IPS-18c (cell line): ENCODE data around the gene CHADL.
"Not testable (repeated sequence)": the region's sequence is repeated elsewhere in the genome, so short reads cannot be mapped to it uniquely, and the experiment has no call there.

Experiments used
- H3K4me3 ChIP-seq: 2 replicates; pipeline ENCODE4 v1.7.0; 2013; ENCODE audit warnings: low read depth, mild to moderate bottlenecking, low read length, moderate library complexity; ENCODE audit not compliant: insufficient read depth
- H3K9me3 ChIP-seq: one replicate; pipeline ENCODE4 v1.6.1; 2013; ENCODE audit warnings: mild to moderate bottlenecking, low read length, moderate library complexity; ENCODE audit not compliant: control insufficient read depth, insufficient read depth

Gene CHADL

DNA sequence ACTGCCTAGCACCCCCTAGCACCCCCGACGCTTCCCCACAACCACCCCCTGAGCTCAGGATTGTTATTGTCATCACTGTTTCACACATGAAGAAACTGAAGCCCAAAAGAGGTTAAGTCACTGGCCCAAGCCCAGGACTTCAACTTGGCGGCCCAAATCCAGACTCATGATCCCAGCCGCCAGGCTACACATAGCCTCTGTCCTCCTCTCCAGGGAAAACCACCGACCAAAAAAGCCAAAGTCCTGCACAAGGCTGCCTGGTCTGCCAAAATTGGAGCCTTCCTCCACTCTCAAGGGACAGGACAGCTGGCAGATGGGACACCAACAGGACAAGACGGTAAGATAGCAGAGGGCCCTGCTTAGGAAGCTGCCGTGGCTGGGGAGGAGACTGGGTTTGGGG lies 24.8 kb downstream of the CHADL start:
- H3K4me3 ChIP-seq, result no peak overlapping the region
- H3K9me3 ChIP-seq, result no peaks in the 10 kb centered on the region

DNA sequence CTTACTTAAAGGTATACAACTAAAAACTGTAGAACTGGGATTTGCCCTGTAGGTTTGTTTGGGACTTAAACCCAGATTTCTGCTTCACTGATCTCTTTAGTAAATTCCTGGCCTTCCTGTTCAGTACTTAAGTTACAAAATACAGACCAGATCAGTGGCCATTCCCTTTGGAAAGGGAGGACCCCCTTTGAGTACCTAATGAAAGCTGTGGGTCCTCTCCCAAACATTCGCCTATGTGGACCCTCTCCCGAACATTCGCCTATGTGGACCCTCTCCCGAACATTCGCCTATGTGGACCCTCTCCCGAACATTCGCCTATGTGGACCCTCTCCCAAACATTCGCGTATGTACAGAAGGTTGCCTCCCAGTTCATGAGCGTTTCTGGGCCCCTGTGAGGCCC lies 25.3 kb downstream of the CHADL start:
- no peaks in the 10 kb centered on the region for H3K9me3 ChIP-seq
- H3K4me3 ChIP-seq, result no peak overlapping the region

DNA sequence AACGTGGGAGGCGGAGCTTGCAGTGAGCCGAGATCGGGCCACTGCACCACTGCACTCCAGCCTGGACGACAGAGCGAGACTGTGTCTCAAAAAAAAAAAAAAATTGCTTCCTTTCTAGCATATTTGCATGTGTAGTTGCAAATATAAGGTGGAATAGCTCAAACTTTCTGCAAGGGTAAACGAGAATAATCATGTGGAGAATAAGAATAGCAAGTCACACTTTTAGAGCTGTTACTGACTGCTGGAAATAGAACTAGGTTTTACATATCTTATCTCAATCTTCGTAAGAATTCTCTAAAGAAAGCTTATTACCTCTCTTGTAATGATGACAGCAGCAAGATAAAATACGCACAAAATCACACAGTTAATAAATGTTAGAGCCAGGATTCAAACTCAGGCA lies 34.0 kb downstream of the CHADL start:
- no peak overlapping the region for H3K4me3 ChIP-seq
- no peaks in the 10 kb centered on the region for H3K9me3 ChIP-seq

DNA sequence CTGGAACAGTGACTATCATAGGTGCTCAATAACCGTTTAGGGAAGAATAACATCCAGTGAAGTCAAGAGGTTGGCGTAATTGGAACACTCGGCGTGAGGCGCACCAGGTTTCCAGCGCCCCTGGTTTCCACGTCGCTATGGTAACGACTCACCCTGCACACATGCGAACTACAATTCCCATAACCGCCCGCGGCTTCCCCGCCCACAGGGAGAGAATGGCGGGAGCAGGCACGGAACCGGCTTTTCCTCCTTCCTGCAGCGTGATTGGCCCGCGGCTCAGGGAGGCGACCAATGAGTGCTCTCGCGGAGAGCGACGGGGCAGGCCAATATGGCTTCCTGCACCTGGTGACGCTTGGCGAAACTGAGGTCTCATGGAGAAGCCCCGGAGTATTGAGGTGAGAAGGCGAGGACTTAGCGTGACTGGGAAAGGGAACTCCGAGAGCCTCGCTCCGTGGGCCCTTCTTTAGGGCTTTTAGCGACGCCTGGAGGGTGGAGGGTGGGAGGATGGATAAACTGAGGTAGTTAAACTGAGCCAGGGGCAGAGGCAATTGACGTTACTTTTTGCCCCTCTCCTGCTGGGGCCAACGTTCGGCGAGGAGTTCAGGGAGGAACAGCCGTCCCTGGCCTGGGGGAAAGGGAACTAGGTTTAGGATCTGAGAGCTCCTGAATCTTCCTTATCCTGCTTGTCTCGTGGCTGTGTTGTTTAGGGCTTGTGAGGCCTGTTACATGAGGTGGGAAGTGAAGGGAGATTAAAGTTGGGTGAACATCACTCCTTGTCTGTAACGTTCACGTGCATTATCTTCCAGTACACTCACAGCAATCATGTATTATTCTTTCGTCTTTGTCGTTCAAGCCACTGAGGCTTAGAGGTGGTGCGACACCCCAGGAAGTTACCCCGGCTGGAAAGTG lies 35.5 kb downstream of the CHADL start, which contains the start of gene L3MBTL2:
TSS of gene L3MBTL2 (plus strand) at position 321 of the 909 bp plus-strand sequence. CDS start at position 372, 51 bp downstream.
- Histone ChIP-seq H3K4me3 (peak within 1 kb of the TSS; percentile 92), H3K9me3 (no peaks in the 10 kb centered on the region)

DNA sequence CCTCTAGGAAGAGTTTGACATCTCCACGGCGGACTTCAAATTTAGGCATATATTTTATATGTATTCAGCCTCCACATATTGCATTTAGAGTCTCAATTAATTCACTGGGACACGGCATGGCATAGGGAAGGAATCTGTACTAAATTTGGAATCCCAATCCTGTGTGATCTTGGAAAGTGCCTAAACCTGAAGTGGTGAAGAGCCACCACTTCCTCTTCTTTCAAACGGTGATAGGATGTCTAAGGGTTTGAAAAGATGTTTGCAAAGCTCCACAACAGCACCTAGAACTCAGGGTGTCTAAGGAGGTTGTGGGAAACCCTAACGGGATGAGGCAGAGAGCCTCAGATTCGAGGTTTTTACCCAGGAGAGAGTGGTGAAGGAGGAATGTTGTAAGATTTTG lies 36.7 kb downstream of the CHADL start:
- no peaks in the 10 kb centered on the region for H3K9me3 ChIP-seq
- H3K4me3 ChIP-seq, result no peak overlapping the region

DNA sequence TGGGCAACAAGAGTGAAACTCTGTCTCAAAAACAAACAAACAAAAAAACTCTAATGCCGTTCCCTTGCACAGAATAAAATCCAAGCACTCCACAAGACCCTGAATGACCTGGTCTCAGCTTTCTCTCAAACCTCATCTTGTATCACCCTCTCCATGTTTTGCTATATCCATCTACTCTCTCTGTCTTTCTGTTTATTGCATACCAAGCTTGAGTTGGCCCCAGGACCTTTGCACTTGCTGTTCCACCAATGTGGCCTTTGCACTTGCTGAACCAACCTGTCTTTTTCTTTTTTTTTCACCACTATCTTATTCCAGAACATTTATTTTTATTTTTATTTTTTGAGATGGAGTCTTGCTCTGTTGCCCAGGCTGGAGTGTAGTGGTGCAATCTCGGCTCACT lies 37.6 kb downstream of the CHADL start:
- no peaks in the 10 kb centered on the region for H3K9me3 ChIP-seq
- no peak overlapping the region for H3K4me3 ChIP-seq

DNA sequence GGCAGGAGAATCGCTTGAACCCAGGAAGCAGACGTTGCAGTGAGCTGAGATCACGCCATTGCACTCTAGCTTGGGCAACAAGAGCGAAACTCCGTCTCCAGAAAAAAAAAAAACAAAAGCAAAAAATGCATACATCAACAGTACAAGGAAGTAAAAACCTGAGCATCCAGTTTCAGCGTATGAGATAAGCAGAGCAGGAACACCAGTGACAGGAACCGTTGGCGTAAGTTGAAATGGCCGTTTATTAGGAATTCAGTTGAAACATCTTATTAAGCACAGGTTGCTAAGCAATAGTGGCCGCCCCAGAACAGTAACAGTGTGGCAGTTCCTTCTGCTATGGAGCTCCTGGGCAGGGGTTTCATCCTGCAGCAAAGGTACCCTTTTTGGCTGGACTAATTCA lies 39.6 kb downstream of the CHADL start:
- no peak overlapping the region for H3K4me3 ChIP-seq
- H3K9me3 ChIP-seq, result no peaks in the 10 kb centered on the region

DNA sequence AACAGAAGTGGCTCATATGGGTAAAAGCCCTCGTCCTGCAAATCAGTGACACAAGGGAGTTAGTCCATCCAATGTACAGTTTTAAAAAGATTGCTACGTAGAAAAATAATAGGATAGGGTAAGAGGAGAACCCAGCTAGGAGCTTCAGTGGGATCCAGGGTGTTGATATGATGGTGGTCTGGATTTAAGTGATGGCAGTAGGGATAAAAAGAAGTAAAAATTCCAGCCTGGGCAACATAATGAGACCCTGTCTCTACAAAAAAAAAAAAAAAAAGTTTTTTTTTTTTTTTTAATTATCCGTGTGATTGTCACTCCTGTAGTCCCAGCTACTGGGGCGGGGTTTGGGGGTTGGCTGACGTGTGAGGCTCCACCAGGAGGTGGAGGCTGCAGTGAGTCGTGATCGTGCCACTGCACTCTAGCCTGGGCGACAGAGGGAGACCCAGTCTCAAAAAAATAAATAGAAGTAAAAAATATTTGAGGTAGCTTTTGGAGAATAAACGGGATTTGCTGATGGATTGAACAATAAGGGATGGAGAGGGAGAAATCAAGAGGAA lies 42.6 kb downstream of the CHADL start:
- peak overlapping the region; percentile 63; the same call in 1 of the 2 replicates for H3K4me3 ChIP-seq
- H3K9me3 ChIP-seq, result no peaks in the 10 kb centered on the region

DNA sequence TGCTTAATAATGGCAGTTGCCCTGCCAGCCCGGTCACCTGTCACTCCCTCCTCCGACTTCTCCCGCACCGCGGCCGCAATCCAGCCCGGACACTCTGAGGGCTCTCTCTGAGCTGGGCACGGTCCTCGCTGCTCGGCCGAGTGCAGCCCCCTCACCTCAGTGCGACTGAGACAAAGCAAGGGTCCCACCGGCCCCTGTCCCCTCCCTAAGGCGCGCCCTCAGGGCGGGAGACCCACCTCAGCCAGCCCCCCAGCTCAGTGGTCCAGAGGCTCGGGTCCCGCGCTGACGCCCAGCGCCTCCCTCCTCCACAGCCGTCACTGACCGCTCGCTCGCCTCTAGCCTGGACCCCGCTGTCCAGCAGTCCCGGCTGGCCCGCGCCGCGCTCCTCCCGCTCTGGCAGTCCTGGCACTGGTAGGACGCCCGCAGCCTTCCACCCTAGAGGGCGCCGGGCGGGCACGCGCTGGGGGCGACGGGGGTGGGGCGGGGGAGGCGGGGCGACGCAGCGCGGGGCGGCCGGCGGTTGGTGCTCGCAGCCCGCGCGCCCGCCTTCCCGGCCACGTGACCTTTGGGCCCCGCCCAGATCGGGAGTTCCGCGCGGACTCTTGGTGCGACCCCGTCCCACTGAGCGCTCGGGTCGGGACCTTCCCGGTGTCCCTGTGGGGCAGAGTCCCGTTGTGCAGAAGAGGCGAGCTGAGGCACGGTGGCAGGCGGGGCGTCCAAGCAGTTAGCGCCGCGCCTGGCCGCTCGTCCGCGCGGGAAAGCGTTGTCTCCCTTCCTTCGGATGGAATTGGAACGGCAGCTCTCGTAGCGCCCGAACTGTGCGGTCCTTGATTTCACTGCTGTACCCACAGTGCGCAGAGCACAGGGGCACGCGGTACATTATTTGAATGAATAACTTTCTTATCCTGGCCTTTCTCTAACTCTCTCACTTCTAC lies 43.4 kb downstream of the CHADL start:
- Histone ChIP-seq H3K9me3 (no peaks in the 10 kb centered on the region), H3K4me3 (peak overlapping the region; percentile 63)

DNA sequence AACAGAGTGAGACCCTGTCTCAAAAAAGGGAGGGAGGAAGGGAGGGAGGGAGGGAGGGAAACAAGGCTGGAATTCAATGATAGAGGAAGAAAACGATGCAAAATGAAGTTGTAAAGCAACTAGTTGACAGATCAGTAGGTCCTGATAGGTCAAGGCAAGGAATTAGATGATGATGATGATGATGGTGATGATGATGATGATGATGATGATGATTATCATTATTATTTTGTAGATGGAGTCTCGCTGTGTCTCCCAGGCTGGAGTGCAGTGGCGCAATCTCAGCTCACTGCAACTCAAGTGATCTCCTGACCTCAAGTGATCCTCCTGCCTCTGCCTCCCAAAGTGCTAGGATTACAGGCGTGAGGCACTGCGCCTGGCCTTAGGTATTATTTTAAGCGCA lies 46.9 kb downstream of the CHADL start:
- Histone ChIP-seq H3K9me3 (no peaks in the 10 kb centered on the region), H3K4me3 (no peak overlapping the region)

DNA sequence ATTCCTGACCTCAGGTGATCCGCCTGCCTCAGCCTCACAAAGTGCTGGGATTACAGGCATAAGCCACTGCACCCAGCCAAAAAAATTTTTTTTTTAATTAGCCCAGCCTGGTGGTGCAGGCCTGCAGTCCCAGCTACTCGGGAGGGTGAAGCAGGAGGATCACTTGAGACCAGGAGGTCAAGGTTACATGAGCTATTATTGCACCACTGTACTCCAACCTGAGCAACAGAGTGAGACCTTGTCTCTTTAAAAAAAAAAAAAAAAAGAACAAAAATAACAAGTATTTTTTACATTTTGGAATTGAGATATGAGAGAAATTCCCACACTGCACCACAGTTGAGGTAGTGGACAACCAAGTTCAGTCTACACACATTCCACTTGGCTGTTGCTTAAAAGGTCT lies 49.3 kb downstream of the CHADL start:
- no peaks in the 10 kb centered on the region for H3K9me3 ChIP-seq

DNA sequence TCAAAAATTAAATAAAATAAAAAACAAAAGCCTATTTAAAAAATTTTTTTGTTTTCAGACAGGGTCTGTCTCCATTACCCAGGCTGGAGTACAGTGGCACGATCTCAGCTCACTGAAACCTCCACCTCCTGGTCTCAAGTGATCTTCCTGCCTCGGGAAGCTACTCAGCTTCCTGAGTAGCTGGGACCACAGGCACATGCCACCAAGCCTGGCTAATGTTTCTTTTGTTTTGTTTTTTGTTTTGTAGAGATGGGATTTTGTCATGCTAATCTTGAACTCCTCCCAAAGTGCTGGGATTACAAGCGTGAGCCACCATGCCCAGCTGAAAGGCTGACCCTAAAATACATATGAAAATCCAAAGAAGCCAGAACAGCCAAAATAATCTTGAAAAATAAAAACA lies 56.1 kb downstream of the CHADL start:
- no peaks in the 10 kb centered on the region for H3K9me3 ChIP-seq
- no peak overlapping the region for H3K4me3 ChIP-seq

More for the DNA sequence above, 49.3 kb downstream of the CHADL start:
- H3K4me3 ChIP-seq, result no peak overlapping the region

DNA sequence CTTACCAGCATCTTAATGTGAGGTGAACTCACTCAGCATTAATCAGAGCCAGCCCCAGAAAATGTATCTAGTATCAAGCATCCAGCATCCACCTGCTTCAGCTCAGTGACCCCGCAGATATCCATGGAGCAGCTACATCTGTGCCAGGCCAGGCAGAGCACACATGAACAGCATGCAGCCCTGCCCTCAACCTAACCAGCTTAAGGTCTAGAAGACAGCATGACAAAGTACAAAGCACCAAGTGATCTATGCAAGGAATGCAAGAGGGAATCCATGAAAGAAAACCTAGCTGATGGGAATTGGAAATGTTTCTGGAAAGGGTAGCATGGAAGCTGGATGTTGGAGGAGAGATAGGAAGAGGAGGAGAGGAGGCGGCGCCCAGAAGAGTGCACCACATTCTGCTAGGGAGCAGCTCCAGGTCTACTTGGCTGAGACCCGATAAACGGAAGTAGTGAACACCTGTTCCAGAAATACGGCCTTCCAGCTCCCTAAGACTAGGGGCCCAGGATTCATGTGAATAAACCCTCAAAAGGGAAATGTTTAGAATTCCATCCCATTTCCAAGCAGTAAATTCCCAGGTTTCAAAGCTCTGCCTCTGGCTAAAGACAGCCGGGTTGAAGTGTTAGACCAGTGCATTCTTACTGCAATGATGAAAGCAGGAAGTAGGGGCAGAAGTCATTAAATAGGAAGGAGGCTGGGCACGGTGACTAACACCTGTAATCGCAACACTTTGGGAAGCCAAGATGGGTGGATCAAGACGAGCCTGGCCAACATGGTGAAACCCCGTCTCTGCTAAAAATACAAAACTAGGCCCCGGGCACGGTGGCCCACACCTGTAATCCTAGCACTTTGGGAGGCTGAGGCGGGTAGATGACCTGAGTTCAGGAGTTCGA lies 59.1 kb downstream of the CHADL start:
- Histone ChIP-seq H3K9me3 (no peaks in the 10 kb centered on the region), H3K4me3 (no peak overlapping the region)

DNA sequence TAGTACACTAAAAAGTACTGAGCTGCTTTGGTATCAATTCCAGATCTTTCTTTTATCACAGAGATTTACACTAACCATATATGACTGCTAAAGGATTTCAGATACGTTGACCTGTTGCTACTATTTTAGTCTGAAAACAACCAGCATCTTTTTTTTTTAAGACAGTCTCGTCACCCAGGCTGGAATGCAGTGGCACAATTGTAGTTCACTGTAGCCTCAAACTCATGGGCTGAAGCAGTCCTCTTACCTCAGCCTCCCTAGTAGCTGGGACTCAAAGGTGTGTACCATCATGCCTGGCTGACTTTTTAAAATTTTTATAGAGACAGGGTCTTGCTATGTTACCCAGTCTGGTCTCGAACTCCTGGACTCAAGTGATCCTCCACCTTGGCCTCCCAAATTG lies 59.8 kb downstream of the CHADL start:
- Histone ChIP-seq H3K9me3 (no peaks in the 10 kb centered on the region), H3K4me3 (no peak overlapping the region)

DNA sequence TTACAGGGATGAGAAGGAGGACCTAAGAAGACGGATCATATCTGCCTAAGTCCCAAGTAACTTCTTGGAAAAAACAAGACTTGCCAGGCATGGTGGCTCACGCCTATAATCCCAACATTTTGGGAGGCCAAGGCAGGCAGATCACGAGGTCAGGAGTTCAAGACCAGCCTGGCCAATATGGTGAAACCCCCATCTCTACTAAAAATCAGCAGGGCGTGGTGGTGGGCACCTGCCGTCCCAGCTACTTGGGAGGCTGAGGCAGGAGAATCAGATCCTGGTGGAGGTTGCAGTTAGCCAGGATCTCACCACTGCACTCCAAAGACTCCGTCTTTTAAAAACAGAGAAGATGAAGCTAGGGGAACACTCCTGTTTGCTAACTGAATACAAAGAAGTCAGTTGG lies 60.4 kb downstream of the CHADL start:
- not testable (repeated sequence) for H3K9me3 ChIP-seq, H3K4me3 ChIP-seq
